ENCODE measurements around the gene GRSF1.

DNA sequence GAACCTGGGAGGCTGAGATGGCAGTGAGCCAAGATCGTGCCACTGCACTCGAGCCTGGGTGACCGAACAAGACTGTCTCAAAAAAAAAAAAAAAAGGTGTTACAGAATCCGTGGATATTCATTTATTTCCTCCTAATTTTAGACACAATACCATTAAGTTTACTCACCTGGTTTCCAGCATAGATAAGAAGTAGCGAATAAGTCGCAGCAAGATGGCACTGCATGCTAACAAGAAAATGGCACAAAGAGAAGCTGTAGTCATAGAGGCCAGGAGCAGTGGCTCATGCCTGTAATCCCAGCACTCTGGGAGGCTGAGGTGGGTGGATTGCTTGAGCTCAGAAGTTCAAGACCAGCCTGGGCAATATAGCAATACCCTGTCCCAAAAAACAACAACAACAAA lies 45.5 kb upstream of the GRSF1 start:
- TF ChIP-seq, protein P1, sequence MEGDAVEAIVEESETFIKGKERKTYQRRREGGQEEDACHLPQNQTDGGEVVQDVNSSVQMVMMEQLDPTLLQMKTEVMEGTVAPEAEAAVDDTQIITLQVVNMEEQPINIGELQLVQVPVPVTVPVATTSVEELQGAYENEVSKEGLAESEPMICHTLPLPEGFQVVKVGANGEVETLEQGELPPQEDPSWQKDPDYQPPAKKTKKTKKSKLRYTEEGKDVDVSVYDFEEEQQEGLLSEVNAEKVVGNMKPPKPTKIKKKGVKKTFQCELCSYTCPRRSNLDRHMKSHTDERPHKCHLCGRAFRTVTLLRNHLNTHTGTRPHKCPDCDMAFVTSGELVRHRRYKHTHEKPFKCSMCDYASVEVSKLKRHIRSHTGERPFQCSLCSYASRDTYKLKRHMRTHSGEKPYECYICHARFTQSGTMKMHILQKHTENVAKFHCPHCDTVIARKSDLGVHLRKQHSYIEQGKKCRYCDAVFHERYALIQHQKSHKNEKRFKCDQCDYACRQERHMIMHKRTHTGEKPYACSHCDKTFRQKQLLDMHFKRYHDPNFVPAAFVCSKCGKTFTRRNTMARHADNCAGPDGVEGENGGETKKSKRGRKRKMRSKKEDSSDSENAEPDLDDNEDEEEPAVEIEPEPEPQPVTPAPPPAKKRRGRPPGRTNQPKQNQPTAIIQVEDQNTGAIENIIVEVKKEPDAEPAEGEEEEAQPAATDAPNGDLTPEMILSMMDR (IDR thresholded peaks at IDR 0.05) = peak in 1 of 6 experiments; percentile 19
- no peak for TF ChIP-seq POLR2A (IDR thresholded peaks at IDR 0.05)
